SHP77 treated with DMSO at 0.1 percent for 48 hours (cell line): ENCODE measurements around the gene STK33.

Experiments
- DNase-seq: peaks from one replicate; lab custom pipeline; 2025; lab: John Stamatoyannopoulos, UW

STK33 gene

DNA sequence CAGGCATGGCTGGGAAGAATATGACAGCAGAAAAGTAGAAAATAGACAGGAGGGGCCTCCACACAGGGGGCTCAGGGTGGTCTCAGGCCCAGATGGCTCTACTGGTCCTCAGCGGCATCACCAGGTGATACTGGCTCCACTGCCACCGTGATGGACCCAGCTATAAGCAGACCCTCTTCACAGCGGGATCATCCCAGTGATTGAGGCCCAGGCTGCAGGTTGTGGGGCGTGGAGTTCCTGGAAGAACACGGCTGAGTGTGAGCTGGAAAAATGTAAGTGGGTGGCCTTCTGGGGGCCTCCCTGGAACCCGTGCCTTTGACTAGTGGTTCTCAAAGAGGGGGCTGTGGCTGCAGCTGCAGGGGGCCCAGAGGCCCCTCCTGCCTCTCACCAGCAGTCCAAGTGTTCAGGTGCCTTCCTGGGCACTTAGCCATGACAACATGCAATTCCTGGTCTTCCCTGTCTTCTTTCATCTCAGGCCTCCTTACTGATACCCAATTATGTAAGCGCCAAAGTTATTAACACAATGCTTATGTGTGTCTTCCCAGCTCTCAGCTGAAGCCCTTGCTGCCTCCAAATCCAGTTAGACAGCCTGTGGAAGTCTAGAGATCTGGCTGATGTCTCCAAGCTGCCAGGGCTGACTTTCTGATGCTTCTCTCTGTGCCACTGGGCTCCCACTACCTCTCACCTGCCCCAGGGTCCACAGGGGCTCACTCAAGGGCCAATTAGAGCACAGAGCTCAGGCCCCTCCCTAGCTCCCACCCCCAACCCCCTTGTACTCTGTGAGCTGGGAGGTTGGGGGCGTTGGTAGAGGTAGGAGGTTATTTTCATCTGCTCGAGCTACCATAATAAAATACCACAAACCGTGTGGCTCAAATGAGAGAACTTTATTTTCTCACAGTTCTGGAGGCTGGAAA lies 220.3 kb downstream of the STK33 start:
- DNase-seq = no peak

DNA sequence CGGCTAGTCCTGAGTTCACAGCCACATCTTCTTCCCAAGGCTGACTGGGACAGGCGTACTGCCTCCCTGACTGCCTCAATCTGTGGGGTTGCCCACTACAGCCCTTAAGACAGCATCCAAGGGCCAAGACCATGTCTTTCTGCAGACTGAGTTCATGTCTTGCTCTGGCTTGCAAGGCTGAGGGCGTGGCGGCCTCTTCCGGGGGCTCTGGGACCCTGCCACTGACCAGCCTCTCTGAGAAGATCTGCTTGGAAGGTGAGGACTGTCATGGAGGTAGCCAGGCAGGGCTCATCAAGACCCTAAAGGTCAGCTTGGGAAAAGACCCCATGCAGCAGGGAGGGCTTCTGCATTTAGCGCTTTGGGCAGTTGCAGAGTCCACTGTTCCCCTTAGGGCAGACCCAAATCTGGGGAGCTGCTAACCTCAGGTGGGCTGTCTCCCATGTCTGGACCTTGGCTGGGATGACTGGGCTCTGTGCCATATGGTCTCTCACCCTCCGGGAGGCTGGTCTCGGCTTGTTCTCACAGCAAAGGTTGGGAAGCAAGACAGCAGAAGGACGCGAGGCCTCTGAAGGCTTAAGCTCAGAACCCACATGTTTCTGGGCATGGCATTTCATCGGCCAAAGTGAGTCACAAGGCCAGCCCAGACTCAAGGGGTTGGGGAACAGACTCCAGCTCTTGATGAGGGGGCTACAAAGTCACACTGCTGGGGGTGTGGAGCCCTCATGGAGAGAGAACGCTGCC lies 221.2 kb downstream of the STK33 start:
- DNase-seq = no peak

DNA sequence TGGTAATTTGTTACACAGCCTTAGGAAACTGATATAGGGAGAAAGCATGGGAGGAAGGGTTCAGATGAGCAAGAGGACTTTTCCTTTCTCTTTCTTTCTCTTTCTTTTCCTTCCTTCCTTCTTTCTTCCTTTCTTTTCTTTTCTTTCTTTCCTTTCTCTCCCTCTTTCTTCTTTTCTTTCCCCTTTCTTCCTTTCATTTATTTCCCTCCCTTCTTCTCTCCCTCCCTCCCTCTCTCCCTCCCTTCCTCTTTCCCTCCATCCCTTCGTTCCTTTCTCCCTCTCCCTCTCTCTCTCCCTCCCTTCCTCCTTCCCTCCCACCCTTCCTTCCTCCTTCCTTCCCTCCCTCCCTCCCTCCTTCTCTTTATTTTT lies 222.5 kb downstream of the STK33 start:
- DNase-seq = no peak

DNA sequence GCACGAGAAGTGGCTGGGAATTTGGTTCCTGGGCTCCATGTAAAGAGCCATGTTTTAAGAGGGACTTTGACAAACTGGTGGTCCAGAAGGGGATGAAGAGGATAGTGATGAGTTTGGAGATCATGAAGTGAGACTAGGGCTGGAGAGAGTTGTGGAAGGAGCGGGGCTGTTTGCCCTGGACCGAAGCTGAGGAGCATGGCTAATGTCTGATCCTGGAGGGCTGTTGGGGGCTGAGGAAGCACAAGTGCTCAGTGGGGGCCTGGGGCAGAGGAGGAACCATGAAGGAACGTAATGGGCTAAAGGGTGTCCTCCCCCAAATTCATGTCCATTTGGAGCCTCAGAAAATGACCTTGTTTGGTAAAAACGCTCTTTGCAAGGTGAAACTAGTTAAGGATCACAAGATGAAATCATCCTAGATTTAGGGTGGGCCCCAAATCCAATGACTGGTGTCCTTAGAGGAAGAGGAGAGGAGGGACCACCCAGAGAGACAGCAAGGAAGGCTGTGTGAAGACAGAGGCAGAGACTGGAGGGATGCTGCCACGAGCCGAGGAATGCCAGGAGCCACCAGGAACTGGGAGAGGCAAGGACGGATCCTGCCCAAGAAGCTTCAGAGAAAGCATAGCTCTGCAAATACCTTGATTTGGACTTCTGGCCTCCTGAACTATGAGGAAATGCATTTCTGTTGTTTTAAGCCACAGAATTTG lies 223.1 kb downstream of the STK33 start:
- DNase-seq = no peak

DNA sequence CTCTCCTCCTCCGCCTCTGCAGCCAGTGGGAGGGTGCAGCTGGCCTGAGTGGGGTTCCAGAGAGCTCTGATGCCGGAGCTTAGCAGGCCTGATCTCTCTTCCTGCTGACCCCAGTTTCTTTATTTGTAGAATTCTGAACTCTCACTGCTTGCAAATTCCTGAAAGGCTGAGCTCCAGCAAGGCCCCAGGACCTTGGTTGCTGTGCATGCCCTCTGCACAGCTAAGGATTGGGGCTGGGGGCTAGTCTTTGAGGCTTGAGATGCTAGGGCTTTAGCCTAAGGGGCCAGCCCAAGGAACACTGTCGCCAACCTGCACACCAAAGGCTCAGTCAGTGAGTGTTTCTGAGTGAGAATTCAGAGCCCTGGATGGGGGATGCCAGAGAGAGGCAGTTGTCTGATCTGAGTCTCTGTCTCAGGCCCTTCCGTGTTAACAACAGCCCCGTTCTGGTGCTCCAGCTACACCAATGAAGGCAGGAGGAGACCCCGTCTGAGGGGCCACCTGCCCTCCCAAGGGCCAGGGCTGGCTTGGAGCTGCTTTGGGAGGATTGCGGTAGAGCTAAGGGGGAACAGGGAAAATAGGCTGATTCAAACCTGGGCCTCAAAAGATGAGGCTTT lies 224.3 kb downstream of the STK33 start:
- no peak for DNase-seq

DNA sequence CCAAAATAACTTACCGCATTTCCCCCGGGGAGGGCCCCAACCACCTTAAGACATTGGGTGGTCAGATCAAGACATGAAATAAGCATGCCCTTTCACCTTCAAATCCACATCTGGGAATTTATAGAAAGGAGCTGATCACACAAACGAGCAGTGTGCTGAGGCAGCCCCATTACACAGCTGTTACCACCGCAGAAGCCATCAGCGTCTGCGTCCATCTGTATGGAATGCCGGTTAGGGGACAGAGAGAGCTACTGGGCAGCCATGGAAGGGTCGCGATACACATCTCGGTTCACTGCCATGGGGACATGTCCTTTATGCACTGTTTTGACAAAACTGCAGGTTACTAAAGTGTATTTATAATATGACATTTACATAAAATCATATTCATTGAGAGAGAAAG lies 225.3 kb downstream of the STK33 start:
- no peak for DNase-seq

DNA sequence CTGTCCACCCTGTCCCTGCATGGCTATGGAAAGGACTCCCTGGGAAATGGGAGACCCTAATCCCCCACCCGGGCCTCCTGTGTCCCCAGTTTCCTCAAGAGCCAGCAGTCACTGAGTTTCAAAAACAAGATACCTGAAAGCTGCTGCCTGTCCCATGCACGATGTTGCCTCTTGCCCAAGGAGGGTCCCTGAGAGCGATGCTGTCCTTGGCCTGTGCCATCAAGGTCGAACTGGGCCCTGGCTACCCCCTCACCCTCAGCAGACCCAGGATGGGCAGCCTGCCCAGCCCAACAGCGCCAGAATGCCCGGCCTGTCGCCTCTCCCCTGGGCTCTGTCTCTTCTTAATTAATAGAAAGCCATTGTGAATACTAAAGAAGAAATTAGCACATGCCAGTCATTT lies 225.8 kb downstream of the STK33 start:
- no peak for DNase-seq

DNA sequence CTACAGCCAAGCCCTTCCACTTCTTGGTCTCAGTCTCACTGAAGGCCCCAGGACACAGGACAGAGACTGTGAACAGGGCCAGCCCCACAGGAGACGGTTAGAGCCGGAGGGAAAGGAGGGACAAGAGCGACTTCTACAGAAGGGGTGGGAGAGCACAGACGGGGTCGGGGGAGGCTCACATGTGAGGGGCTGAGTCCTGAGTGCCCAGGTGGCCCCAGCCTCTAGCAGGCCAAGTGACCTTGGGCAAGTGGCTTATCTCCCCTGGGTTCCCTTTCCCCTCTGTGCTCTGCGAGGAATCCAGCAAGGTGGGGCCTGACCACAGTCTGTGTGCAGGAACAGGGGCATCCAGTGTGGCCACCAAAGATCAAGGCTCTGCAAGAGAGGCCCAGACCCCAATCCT lies 227.7 kb downstream of the STK33 start:
- DNase-seq = no peak

DNA sequence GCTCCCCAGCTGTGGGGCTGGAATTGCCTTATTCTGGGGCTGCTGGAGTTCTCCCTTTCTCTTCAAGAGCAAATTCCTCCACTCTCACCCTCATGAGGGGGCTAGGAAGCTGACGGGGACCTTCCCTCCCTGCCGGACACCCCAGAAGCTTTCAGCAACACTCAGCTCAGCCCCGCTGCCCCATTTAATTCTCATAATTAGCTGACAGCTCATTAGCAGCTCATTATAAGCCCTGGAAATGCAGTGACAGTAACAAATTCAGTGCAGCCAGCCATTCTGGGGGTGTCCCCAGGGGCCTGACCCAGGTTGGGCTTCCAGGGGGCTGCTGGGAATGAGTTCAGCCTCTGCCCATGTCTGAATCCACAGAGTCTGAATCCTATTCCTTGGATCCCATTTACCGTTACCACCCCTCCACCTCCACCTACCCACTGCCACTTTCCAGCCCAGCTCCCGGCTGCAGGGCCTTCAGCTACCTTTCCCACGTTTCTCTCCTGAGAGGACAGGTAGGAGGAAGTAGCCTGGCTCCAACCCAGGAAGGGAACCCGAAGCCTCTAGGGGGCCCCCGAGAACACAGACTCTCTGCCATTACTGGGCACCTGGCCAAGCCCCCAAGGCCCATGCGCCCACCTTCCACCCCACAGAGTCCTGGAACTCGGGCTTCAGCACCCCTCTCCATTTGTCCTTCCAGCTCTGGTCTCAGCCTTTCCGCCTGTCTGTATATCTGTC lies 228.6 kb downstream of the STK33 start:
- DNase-seq = no peak

DNA sequence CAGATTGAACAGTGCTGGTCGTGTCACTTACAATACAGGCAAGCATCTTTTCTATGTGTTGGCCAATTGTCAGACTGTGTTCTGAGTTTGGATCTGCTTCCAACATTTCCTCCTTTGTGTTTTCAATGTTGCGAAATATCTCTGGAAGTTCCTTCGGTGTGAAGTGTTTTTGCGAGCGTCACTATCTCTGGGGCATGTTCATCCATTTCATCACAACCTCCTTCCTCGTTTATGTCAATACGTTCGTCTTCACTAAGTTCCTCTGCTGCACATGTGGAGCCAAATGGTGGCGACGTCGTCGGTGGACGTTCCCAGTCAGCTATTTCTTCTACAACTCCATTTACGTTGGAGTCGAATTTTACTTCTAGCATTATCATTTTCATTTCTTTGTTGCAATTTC lies 230.1 kb downstream of the STK33 start:
- DNase-seq = no peak

DNA sequence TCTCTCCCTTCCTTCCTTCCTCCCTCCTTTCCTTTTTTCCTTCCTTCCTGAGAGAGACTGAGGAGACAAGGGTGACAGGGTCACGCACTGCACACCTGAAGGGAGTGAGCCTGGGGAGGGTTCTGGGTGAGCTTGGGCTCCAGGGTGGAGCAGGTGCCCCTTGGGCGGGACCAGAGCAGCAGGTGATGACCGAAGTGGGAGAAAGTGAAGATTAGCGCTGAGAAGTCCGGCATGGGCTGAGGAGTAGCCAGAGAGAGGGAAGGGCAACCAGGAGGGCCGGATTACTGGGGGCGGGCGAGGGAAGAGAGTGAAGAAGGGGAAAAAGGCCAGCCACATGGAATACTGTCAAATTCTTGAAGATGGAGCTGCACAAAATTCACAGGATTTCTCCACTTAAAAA lies 231.1 kb downstream of the STK33 start:
- no peak for DNase-seq

DNA sequence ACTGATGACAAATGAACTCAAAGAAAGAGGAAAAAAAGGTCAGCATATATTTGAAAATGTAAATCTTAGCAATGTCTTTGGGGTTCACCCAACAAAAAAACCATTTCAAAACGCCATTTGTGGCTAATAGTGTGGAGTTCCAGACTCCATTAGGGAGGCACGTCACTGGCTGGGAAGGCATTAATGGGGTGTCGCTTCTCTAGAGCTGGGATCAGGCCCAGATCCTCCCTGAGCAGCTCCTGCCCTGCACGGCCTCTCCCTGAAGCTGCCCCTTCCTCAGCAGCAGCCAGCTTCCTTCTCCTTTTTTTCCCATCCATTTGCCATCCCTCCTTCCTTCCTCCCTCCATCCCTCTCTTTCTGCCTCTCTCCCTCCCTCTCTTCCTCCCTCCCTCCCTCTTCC lies 231.5 kb downstream of the STK33 start:
- DNase-seq = no peak

DNA sequence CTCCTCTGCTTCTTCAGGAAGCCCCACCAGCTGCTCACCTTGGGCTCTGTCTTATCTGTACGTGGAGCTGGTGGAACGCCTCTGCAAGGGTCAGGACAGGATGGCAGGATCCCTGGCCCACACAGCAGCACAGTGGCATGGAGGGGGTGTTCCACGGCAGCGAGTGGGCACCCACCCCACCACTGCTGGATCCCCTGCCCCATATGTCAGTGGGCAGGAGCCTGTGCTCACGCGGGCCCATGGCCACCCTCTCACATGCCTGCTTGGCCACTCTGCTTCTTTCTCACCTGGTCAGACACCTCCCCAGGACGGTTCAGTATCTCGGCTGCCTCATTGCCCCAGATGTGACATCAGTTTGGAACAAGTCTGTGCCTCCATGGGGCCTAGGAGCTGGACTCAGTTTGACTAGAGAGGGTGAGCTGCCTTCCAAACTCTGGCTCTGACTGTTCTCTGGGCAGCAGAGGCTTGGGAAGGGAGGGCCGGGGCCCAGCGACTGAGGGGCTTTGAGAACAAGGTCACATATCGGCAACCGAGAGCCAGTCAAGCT lies 232.3 kb downstream of the STK33 start:
- DNase-seq = no peak

DNA sequence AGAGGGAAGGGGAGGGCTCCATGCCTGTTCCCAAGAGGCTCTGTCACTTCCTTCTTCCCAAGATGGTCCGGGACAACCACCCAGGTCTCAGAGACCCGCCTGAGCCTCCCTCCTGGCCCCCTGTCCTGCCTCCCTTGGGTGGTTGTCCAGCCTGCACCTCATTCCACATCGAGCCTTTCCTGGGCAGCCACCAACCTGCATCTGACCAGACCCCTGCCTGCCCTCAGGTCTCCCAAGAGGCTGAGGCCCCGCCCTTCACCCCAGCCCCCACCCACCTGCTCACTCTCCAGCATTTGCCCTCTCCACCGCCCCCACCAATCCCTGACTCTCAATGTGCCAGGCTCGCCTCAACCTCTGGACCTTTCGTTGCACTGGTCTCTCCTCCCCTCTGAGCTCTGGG lies 232.8 kb downstream of the STK33 start:
- no peak for DNase-seq

DNA sequence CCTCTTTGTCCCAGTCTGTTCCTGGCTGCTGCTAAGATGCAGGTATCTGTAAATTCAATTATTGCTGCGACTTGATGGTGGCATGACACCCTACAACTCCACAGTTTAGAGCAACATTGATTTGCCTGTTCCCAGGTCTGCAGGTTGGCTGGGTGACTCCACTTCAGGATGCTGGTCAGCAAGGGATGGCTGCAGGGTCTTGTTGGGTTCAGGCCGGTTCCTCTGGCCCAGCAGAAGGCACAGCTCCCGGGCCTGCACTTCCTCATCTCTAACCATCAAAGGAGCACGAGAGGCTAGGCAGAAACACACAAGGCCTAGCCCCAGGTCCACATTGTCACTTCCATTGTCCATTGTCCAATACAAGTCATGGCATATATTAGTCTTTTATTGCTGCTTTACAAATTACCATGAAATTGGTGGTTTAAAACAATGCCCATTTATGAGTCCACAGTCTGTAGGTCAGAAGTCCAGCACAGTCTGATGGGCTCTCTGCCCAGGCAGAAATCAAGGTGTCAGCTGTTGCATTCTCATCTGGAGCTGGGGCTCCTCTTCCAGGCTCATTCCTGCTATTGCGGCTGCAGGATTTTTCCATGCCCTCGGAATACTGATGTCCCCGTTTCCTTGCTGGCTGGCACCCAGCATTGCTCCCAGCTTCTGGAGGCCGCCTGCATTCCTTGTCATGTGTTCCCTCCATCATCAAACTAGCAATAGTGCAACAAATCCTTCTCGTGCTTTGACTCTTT lies 233.8 kb downstream of the STK33 start:
- no peak for DNase-seq

DNA sequence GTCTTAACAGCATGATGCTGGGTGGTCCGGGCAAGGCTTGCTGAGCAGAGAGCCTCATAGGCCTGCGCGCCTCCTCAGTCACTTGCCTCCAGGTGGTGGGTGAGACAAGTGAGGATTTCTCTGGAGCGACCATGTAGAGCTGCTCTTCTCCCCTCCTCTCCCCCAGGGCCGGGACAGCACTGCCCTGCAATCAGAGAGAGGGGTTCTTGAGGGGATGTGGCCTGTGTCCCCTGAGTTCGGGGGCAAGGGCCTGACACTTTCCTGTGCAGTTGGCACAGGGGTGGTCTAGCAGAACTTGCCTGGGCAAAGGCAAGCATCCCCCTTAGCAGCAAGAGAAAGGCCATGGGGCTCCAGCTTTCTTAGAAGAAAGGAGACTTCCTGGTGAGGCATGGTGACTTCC lies 234.5 kb downstream of the STK33 start:
- DNase-seq = no peak

DNA sequence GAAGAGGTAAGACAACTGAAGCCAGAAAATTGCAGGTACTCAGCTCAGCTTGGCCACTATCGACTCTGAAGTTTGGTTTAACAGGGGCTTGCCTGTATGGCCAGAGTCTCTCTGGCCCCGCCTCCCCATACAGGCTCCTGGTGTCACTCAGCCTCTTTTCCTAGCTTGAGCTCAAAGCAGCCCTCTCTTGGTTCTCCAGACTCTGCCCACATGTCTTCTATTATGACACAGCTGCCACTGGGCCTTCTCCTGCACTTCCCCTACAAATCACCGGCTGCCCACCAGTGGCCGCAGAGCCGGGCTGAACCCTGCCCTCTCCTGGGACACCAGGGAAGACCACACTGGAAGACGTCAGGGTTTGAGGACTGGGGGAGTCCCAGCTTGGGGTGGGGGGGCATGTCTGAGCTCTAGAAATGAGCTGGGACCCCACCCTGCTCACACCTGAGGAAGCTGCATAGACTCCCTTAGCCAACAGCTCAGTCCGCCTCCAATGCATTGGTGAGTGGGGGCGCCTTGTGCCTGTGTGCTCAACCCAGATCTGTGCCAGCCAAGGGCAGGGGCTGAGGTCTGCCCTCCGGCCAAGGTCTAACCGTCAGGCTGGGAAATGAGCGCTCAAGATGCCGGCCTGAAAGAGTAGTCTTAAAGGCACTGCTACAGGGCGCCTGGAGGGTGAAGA lies 236.0 kb downstream of the STK33 start:
- DNase-seq = no peak

DNA sequence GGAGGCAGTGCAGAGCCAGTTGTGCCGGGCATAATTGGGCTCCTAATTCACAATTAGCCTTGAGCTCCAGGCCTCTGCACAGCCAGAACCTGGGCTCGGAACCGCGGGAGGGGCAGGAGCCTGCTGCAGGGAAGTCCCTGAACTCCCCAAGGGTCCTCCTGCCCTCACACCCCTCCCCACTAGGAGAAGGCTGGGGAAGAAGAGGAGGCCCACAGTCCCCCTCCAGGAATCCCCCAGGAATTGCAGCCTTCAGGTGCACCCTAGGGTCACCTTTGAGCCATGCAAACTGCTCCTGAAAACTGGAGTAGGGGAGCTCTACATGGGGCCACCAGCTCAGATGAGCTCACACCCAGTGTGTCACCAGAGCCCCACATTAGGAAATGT lies 236.5 kb downstream of the STK33 start:
- DNase-seq = no peak

DNA sequence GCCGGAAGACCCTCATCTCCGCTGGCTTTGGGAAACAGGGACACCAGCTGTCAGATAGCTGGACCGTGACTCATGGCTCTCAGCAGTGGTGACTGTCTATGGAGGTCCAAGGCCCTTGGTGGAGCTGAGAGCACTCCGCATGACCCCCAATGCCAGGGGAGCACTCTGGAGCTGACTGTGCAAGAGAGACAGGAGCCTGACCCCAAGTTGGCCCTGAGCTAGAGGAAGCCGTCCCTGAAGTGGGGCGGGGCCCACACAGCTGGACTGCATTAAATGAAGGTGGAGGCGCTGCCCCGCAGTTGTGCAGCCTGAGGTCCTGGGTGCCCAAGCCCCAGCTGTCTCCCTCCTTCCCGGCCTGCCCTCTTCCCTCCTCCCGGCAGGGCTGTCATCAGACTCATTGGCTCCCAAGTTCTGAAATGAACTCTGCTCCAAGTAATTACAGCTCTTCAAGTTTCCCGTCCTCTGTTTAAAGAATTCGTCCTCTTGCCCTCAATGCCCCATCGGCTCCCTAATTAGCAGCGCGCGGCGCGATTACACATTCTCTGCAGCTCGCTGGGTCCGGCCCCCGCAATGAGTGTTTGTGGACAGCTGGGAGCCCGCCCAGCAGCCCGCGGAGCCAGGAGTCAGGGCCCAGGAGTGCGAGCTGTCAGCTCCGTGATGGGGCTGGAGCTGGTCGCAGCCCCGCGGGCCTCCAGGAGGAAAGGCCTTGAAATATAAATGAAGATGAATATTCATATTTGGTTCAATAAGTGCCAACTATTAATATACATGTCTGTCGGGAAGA lies 237.1 kb downstream of the STK33 start:
- DNase-seq = no peak
